ENCODE measurements around the gene RUSC1. TPM values are rescaled to one million over a fixed set of nuclear protein-coding genes. Genes with fewer than 3 reads are reported as not detected.
A peak's percentile ranks its signal among the peaks of the same experiment; 100 is the strongest.

The RUSC1 gene
- total RNA-seq, 1 experiment from 2014 or later, result 68.8 TPM

GRCh38 chr1:155329980-155330598, 9.4 kb downstream of the RUSC1 start (continued):
- no peak for TF ChIP-seq ESRRA (CRISPR knock-in tag; IDR thresholded peaks at IDR 0.05; ENCODE audit: borderline replicate concordance)
- no peak for TF ChIP-seq NFYB (CRISPR knock-in tag; conservative IDR thresholded peaks at IDR 0.05; ENCODE audit: low read depth)

- H3K4me3 Mint-ChIP-seq, result no peak overlapping the region
- no peaks in the 10 kb centered on the region for H3K9me3 Mint-ChIP-seq
- no peaks in the 10 kb centered on the region for H3K4me1 Mint-ChIP-seq
- H3K27me3 Mint-ChIP-seq (ENCODE audit: low read depth), result no peaks in the 10 kb centered on the region
- H3K36me3 Mint-ChIP-seq, result peaks cover 34% of the 10 kb centered on the region
- peak overlapping the region; percentile 57; the same call in 1 of the 2 replicates for H3K27ac Mint-ChIP-seq
- ChIA-PET POLR2A (no interaction called here), CTCF (interaction anchor here (1.3 to 2.9 kb wide), 2 partner anchors 11 to 84 kb away, joined by 3 to 11 read pairs; no protein-coding TSS in a partner anchor)
- no peak for DNase-seq (ENCODE audit: low spot score)
- no peak for ATAC-seq
- TF ChIP-seq ZNF219 (CRISPR knock-in tag; IDR thresholded peaks at IDR 0.05; ENCODE audit: borderline replicate concordance) (no peak), ZNF671 (CRISPR knock-in tag; IDR thresholded peaks at IDR 0.05) (no peak), CBFB (CRISPR knock-in tag; IDR thresholded peaks at IDR 0.05; ENCODE audit: low read depth) (no peak), OVOL2 (CRISPR knock-in tag; IDR thresholded peaks at IDR 0.05; ENCODE audit: borderline replicate concordance) (no peak), ZNF532 (CRISPR knock-in tag; IDR thresholded peaks at IDR 0.05; ENCODE audit: borderline replicate concordance) (no peak), E2F1 (CRISPR knock-in tag; IDR thresholded peaks at IDR 0.05) (no peak), IRF1 (CRISPR knock-in tag; IDR thresholded peaks at IDR 0.05) (no peak), SOX15 (CRISPR knock-in tag; IDR thresholded peaks at IDR 0.05) (no peak), PRDM15 (CRISPR knock-in tag; IDR thresholded peaks at IDR 0.05) (no peak), NFE2L1 (CRISPR knock-in tag; IDR thresholded peaks at IDR 0.05) (no peak), ZNF416 (CRISPR knock-in tag; IDR thresholded peaks at IDR 0.05) (no peak), ZNF512 (CRISPR knock-in tag; IDR thresholded peaks at IDR 0.05; ENCODE audit: borderline replicate concordance) (no peak), MXD4 (CRISPR knock-in tag; IDR thresholded peaks at IDR 0.05; ENCODE audit: borderline replicate concordance) (no peak), CTCF (IDR thresholded peaks at IDR 0.05) (no peak), RORB (CRISPR knock-in tag; IDR thresholded peaks at IDR 0.05) (no peak), ZNF121 (CRISPR knock-in tag; IDR thresholded peaks at IDR 0.05) (no peak), JUN (CRISPR knock-in tag; IDR thresholded peaks at IDR 0.05) (no peak), PRRX2 (CRISPR knock-in tag; IDR thresholded peaks at IDR 0.05) (no peak), ZNF317 (CRISPR knock-in tag; IDR thresholded peaks at IDR 0.05; ENCODE audit: borderline replicate concordance, low read depth) (no peak), EMX1 (CRISPR knock-in tag; IDR thresholded peaks at IDR 0.05) (no peak)
These were observed 14.3 kb downstream of the RUSC1 start for GRCh38 chr1:155334962-155335361.

Measured in WTC11 (cell line).